Smooth muscle cell (in vitro differentiated cells): ENCODE data around the gene SLC22A1. TPM values are rescaled to one million over a fixed set of nuclear protein-coding genes. Genes with fewer than 3 reads are reported as not detected.

Source experiments
- DNase-seq: peaks from one replicate; lab custom pipeline; 2025; ENCODE audit not compliant: unreplicated experiment; lab: John Stamatoyannopoulos, UW
- H2AFZ ChIP-seq: fragments of 200-600 bp; sonication (generic); 2 replicates; pipeline ENCODE4 v1.6.0; 2016; ENCODE audit warnings: antibody characterized with exemption, low read depth, mild to moderate bottlenecking
- H3F3A ChIP-seq: fragments of 200-600 bp; sonication (generic); 2 replicates; pipeline ENCODE4 v1.6.0; 2017; ENCODE audit warnings: antibody characterized with exemption, low read depth
- H3K27ac ChIP-seq: fragments of 200-600 bp; sonication (generic); 2 replicates; pipeline ENCODE4 v1.5.1; 2016; ENCODE audit warnings: low read depth, mild to moderate bottlenecking
- H3K27me3 ChIP-seq: fragments of 200-600 bp; sonication (generic); 2 replicates; pipeline ENCODE4 v1.6.1; 2016; ENCODE audit warnings: low read depth, mild to moderate bottlenecking
- H3K36me3 ChIP-seq: fragments of 200-600 bp; sonication (generic); 2 replicates; pipeline ENCODE4 v1.5.1; 2016; ENCODE audit warnings: low read depth
- H3K4me1 ChIP-seq: fragments of 200-600 bp; sonication (generic); 2 replicates; pipeline ENCODE4 v1.5.1; 2016; ENCODE audit warnings: low read depth
- H3K4me2 ChIP-seq: fragments of 200-600 bp; sonication (generic); 2 replicates; pipeline ENCODE4 v1.6.0; 2016; ENCODE audit warnings: mild to moderate bottlenecking
- H3K4me3 ChIP-seq: fragments of 200-600 bp; sonication (generic); 2 replicates; pipeline ENCODE4 v1.5.1; 2016; ENCODE audit warnings: mild to moderate bottlenecking
- H3K79me2 ChIP-seq: fragments of 200-600 bp; sonication (generic); 2 replicates; pipeline ENCODE4 v1.6.0; 2016; ENCODE audit warnings: low read depth, mild to moderate bottlenecking
- H3K9ac ChIP-seq: fragments of 200-600 bp; sonication (generic); 2 replicates; pipeline ENCODE4 v1.6.0; 2016; ENCODE audit warnings: low read depth
- H3K9me3 ChIP-seq: fragments of 200-600 bp; sonication (generic); replicated peaks from 2 replicates; pipeline ENCODE4 v1.5.1; 2016; ENCODE audit warnings: low read depth
- H4K20me1 ChIP-seq: fragments of 200-600 bp; sonication (generic); 2 replicates; pipeline ENCODE4 v1.6.0; 2016; ENCODE audit warnings: low read depth
- CTCF ChIP-seq: fragments of 200-600 bp; sonication (generic); IDR thresholded peaks from 2 replicates; pipeline ENCODE4 v1.5.1; 2017; ENCODE audit warnings: borderline replicate concordance, mild to moderate bottlenecking, antibody characterized with exemption; ENCODE audit not compliant: insufficient read depth, poor library complexity, severe bottlenecking
- WGBS: methylation state at CpG from one replicate; pipeline ENCODE4 v1.1.7; 2016; ENCODE audit warnings: low lambda C conversion rate; 5-methylcytosine and 5-hydroxymethylcytosine counted together
- polyA plus RNA-seq: library from polyadenylated mRNA; unstranded; fragments of >200 nt; fragmentation: Nextera tagmentation; extraction: Ambion mirVana; gene quantifications from 2 replicates; pipeline ENCODE4 v1.2.1, GENCODE V29; 2016
- total RNA-seq: library from RNA; depleted of rRNA; stranded (reverse); fragments of >200 nt; gene quantifications from 2 replicates; pipeline ENCODE4 v1.2.3, GENCODE V29; 2014

SLC22A1 gene
- total and polyA plus RNA-seq, 2 experiments from 2014 or later: 0.04 to 1.6 TPM

GRCh38 chr6:160120087-160120486, 1.5 kb upstream of the SLC22A1 start:
- no peak overlapping the region for H2AFZ ChIP-seq
- H3K27ac ChIP-seq: no peak overlapping the region
- no peaks in the 10 kb centered on the region for H3K9me3 ChIP-seq
- no peak for DNase-seq
- no peaks in the 10 kb centered on the region for H3F3A ChIP-seq
- H3K27me3 ChIP-seq: no peaks in the 10 kb centered on the region
- no peaks in the 10 kb centered on the region for H3K36me3 ChIP-seq
- no peak overlapping the region for H3K4me2 ChIP-seq
- no peaks in the 10 kb centered on the region for H3K79me2 ChIP-seq
- WGBS: 96% methylated on average over 1 of the region's 1 CpG
- no peaks in the 10 kb centered on the region for H3K4me1 ChIP-seq
- H3K9ac ChIP-seq: no peak overlapping the region
- H3K4me3 ChIP-seq: no peak overlapping the region
- TF ChIP-seq CTCF: no peak
- no peaks in the 10 kb centered on the region for H4K20me1 ChIP-seq

- H3K79me2 ChIP-seq: no peaks in the 10 kb centered on the region
- 96% methylated on average over 14 of the region's 14 CpGs for WGBS
- no peak for DNase-seq
- no peak for TF ChIP-seq CTCF
- H4K20me1 ChIP-seq: no peaks in the 10 kb centered on the region
- no peaks in the 10 kb centered on the region for H3K27me3 ChIP-seq
- no peak overlapping the region for H2AFZ ChIP-seq
- no peak overlapping the region for H3K4me3 ChIP-seq
- no peak overlapping the region for H3K27ac ChIP-seq
- H3F3A ChIP-seq: no peaks in the 10 kb centered on the region
- H3K36me3 ChIP-seq: no peaks in the 10 kb centered on the region
- H3K9me3 ChIP-seq: no peaks in the 10 kb centered on the region
- H3K4me2 ChIP-seq: no peak overlapping the region
- no peaks in the 10 kb centered on the region for H3K4me1 ChIP-seq
- no peak overlapping the region for H3K9ac ChIP-seq
Observed at GRCh38 chr6:160121981-160122380, 366 bp downstream of the SLC22A1 start.

GRCh38 chr6:160122744-160123143, 1.1 kb downstream of the SLC22A1 start:
- no peak overlapping the region for H3K9ac ChIP-seq
- H4K20me1 ChIP-seq: no peaks in the 10 kb centered on the region
- H3K36me3 ChIP-seq: no peaks in the 10 kb centered on the region
- H3K9me3 ChIP-seq: no peaks in the 10 kb centered on the region
- WGBS: 85% methylated on average over 5 of the region's 5 CpGs
- H2AFZ ChIP-seq: no peak overlapping the region
- H3K79me2 ChIP-seq: no peaks in the 10 kb centered on the region
- no peak for TF ChIP-seq CTCF
- no peak overlapping the region for H3K4me3 ChIP-seq
- no peak for DNase-seq
- H3K4me1 ChIP-seq: no peaks in the 10 kb centered on the region
- H3K27me3 ChIP-seq: no peaks in the 10 kb centered on the region
- H3K27ac ChIP-seq: no peak overlapping the region
- H3K4me2 ChIP-seq: no peak overlapping the region
- H3F3A ChIP-seq: no peaks in the 10 kb centered on the region

- H3K36me3 ChIP-seq: no peaks in the 10 kb centered on the region
- TF ChIP-seq CTCF: no peak
- no peak overlapping the region for H3K4me2 ChIP-seq
- DNase-seq: no peak
- no peaks in the 10 kb centered on the region for H3K79me2 ChIP-seq
- WGBS: 98% methylated on average over 2 of the region's 2 CpGs
- no peaks in the 10 kb centered on the region for H3K4me1 ChIP-seq
- H3K27ac ChIP-seq: no peak overlapping the region
- H3K4me3 ChIP-seq: no peak overlapping the region
- H3K27me3 ChIP-seq: no peaks in the 10 kb centered on the region
- no peaks in the 10 kb centered on the region for H3K9me3 ChIP-seq
- no peak overlapping the region for H3K9ac ChIP-seq
- H2AFZ ChIP-seq: no peak overlapping the region
- no peaks in the 10 kb centered on the region for H4K20me1 ChIP-seq
- H3F3A ChIP-seq: no peaks in the 10 kb centered on the region
Observed at GRCh38 chr6:160124007-160124406, 2.4 kb downstream of the SLC22A1 start.
